ENCODE data around the gene MEAF6.
A peak's percentile ranks its signal among the peaks of the same experiment; 100 is the strongest.
"Not testable (repeated sequence)": the region's sequence is repeated elsewhere in the genome, so short reads cannot be mapped to it uniquely, and the experiment has no call there.

The MEAF6 gene

DNA sequence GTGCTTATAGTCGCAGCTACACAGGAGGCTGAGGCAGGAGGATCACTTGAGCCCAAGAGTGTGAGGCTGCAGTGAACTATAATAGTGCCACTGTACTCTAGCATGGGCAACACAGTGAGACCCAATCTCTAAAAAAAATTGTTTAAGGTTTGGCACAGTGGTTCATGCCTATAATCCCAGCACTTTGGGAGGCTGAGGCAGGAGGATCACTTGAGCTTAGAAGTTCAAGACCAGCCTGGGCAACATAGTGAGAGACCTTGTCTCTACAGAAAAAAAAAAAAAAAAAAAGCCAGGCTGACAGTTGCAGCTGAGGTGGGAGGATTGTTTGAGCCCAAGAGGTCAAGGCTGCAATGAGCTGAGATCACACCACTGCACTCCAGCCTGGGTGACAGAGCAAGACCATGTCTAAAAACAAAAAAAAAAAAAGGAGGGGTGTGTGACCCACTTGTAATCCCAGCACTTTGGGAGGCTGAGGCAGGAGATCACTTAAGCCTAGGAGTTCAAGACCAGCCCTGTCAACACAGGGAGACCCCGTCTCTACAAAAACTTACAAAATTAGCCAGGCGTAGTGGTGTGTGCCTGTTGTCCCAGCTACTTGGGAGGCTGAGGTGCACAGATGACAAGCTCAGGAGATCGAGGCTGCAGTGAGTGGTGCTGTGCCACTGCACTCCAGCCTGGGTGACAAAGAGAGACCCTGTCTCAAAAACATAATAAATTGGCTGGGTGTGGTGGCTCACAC, 18.0 kb upstream of the MEAF6 start:
- not testable (repeated sequence) for DNase-seq (ENCODE audit: low spot score)

DNA sequence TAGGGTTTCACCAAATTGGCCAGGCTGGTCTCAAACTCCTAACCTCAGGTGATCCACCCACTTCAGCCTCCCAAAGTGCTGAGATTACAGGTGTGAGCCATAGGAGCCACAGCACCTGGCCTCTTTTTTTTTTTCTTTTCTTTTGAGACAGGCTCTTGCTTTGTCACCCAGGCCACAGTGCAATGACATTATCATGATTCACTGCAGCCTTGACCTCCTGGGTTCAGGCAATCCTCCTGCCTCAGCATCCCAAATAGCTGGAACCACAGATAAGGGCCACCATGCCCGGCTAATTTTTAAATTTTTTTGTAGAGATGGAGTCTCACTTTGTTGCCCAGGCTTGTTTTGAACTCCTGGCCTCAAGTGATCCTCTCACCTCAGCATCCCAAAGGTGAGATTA, 15.3 kb upstream of the MEAF6 start:
- DNase-seq (ENCODE audit: low spot score) = not testable (repeated sequence)

DNA sequence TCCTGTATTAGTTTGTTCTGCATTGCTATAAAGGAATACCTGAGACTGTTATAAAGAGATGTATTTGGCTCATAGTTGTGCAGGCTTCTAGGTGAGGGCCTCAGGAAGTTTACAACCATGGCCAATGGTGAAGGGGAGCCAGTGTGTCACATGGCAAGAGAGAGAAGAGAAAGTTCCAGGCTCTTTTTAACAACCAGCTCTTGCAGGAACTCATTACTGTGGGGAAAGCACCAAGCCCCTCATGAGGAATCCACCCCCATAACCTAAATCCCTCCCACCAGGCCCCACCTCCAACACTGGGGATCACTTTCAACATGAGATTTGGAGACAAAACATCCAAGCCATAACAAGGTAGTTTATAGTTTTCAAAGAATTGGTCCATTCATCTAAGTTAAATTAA, 5.0 kb upstream of the MEAF6 start:
- DNase-seq (ENCODE audit: low spot score) = no peak

DNA sequence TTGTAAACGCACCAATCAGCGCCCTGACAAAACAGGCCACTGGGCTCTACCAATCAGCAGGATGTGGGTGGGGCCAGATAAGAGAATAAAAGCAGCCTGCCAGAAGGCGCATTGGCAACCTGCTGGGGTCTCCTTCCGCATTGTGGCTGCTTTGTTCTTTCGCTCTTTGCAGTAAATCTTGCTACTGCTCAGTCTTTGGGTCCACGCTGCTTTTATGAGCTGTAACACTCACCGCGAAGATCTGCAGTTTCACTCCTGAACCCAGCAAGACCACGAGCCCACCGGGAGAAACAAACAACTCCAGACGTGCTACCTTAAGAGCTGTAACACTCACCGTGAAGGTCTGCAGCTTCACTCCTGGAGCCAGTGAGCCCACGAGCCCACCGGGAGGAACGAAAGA, 4.4 kb upstream of the MEAF6 start:
- DNase-seq (ENCODE audit: low spot score) = peak; percentile 49

DNA sequence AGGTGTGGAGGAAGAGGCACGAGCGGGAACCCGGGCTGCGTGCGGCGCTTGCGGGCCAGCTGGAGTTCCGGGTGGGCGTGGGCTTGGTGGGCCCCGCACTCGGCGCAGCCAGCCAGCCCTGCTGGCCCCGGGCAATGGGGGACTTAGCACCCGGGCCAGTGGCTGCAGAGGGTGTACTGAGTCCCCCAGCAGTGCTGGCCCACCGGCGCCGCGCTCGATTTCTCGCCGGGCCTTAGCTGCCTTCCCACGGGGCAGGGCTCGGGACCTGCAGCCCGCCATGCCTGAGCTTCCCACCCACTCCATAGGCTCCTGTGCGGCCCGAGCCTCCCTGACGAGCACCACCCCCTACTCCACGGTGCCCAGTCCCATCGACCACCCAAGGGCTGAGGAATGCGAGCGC, 3.7 kb upstream of the MEAF6 start:
- not testable (repeated sequence) for DNase-seq (ENCODE audit: low spot score)

GRCh38 chr1:37517569-37517968, 3.0 kb upstream of the MEAF6 start:
- no peak for DNase-seq (ENCODE audit: low spot score)

DNA sequence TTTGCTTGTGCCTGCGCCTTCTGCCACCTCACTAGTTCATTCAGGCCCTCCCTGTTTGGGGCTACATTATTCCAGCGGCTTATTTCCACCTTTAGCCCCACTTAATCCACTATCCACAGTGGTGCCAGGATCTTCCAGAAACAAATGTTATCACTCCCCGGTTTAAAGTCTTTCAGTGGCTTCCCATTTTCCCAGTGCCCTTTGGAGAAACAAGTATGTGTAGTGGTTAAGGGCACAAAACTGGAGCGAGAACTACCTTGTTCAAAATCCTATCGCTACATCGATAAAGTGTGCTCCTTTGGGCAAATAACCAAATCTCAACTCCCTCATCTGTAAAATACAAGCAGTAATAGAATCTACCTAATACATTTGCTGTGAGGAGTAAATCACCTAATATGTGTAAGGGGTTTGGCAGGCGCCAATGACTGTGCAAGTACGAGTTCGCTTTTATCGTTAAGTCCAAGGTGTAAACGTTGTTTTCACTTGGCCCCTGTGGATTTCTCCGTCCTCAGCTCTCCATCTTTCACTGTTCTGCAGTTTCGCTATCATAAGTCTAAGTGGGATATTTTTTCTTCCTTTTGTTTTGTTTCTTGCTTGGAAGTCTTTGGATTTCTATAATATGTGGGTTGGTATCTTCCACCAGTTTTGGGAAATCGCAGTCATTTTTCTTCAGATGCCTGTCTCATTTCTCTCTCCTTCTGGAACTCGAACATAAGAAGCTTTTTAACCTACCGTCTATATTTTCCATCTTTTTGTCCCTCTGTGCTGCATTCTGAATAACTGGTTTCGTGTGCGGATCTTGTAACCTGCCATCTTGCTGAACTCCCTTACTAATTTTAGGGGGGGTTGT, 844 bp upstream of the MEAF6 start:
- DNase-seq (ENCODE audit: low spot score) = no peak

DNA sequence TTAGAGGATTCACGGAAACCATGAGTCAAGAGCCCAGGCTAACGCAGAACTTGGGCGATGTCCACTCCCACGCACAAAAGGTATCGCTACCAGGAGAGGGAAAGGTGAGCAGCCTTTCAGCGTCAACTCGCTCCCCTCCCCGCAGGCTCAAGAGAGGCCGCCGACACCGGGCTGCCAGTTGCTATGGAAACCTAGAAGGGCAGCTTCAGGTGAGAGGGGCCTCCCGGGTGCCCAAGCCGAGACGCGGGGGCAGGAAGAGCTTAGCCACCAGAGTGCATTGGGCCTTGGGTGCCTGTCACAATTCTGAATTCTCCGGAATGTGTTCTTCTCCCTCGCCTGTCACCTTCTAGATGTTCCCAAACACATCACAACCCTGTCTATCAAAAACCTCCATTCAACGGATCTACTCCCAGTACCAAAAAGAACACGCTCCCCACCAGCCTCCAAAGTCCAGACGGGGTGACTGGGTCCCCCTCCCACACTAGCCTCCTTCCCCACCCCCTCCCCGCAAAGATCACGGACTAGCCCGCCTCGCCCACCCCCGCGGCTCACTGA, 694 bp downstream of the MEAF6 start:
- peak; percentile 42 for DNase-seq (ENCODE audit: low spot score)

DNA sequence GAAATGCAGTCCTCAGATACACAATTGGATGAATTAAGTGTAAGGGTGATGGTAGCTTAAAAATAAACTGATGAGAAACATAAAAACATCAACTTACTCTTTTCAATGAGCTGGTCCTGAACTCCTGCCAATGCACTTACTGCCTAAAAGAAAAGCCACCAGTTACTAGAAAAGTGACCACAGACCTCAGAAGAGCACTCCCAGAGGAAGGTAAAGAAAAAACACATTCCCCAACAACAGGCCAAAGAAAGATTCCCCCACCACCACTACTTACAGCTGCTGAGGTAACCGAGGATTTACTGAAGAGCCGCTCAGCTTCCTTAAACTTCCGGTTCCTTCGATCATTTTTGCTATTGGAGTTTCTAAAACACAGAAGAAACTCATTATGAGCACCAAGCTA, 5.4 kb downstream of the MEAF6 start:
- no peak for DNase-seq (ENCODE audit: low spot score)

DNA sequence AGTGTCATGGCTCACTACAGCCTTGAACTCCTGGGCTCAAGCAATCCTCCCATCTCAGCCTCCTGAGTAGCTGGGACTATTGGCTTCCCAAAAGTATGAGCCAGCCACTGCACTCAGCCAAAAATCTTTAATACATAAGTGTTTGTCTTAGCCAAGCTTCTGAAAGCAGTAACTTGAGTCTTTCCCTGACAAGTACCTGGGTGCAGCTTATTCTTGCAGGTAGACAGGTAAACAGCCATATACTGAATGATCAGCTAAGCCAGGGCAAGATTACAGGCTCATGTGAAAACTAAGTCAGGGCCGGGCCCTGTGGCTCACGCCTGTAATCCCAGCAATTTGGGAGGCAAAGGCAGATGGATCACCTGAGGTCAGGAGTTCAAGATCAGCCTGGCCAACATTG, 7.8 kb downstream of the MEAF6 start:
- DNase-seq (ENCODE audit: low spot score) = no peak

DNA sequence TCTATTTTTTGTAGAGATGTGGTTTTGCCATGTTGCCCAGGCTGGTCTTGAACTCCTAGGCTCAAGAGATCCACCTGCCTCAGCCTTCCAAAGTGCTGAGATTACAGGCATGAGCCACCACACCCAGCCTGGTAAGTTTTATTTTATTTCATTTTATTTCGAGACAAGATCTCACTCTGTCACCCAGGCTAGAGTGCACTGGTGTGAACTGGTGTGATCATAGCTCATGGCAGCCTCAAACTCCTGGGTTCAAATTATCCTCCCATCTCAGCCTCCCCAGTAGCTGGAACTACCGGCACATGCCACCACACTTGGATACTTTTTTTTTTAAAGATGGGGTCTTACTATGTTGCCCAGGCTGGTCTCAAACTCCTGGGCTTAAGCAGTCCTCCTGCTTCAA, 11.8 kb downstream of the MEAF6 start:
- not testable (repeated sequence) for DNase-seq (ENCODE audit: low spot score)

DNA sequence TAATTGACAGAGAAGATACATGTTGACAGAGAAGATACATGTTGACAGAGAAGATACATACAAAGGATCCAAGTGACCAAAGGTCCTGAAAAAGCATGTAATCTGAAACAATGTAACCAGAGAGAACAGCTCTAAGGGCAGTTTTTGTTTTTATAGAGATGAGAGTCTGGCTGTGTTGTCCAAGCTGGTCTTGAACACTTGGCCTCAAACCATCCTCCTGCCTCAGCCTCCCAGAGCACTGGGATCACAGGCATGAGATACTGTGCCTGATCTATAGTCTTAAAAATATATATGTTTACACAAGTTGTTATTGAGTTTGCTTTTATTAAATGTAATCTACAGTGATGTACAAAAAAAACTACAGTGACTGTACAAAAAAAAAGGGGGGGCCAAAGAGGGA, 12.5 kb downstream of the MEAF6 start:
- no peak for DNase-seq (ENCODE audit: low spot score)

GRCh38 chr1:37501661-37502060, 12.9 kb downstream of the MEAF6 start:
- no peak for DNase-seq (ENCODE audit: low spot score)

DNA sequence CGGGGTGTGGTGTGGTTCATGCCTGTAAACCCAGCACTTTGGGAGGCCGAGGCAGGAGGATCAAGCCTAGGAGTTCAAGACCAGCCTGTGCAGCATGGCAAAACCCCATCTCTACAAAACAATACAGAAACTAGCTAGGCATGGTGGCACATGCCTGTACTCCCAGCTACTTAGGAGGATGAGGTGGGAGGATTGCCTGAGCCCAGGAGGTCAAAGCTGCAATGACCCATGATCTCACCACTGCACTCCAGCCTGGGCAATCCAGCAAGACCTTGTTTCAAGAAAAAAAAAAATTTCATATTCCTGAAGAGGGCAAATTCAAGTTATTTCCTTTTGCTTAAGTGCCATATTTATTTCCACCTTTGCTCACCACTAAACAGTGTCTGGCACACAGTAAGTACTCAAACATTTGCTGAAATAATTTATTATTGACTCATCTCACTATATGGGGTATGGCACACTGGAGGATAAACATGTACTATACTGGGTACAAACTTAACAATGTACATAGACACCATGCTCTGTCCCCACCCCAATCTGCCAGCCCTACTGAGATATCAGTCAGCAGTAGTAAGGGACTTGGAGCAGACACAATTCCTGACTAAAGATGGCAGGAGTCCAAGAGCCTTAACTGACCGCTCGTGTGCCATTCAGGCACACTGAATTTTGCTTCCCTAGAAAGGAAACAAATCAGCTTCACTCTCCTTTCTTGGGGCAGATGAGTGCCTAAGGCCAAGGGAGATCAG, 15.5 kb downstream of the MEAF6 start:
- no peak for DNase-seq (ENCODE audit: low spot score)

DNA sequence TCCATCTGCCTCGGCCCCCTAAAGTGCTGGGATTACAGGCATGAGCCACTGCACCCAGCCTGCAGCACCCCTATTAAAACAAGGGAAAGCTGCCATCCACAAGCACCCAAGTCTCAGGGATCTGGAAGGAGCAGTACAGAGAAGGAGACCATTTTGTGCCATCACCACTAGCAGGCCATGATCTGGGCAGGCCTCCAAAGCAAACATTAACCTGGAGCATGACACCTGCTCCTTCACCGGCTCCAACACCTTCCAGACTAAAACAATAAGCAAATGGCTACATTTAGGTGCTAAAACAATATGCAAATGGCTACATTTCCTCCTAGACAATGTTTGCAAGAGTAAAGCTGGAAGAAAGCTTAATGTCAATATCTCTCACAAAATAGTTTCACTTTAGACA, 16.7 kb downstream of the MEAF6 start:
- DNase-seq (ENCODE audit: low spot score) = no peak

- DNase-seq (ENCODE audit: low spot score) = no peak
These were observed 18.7 kb downstream of the MEAF6 start for GRCh38 chr1:37495875-37496274.

DNA sequence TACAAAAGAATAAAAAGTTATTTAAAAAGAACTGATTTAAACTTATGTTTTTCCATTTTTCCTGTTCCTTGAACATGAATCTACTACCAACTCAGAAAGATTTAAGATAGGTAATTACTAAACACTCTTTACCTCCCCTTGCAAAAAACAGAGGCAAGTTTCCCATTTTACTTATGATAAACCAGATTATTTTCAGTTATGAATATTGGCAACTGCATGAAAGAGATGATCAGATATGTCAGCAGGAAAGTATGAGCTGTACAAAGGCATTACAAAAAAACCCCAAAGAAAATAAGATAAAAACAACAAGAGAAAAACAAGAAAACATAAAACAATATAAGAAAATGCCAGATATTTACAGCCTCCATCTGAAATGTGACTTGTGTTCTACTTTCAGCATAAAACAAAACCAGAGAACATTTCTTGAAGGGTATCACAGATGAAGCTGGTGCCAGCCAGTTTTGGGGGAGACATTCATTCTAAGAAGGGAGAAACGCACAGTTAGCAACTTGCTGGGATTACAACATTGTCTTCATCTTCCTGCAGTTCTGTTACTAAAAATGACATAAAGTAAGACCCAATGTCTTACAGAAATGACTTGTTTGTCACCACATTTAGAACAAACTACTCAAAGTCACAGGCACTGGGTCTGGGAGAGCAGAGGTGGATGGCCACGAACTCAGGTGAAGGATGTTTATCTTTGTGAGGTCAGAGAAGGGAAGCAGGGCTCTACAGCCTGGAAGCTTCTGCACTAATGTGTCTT, 21.0 kb downstream of the MEAF6 start:
- DNase-seq (ENCODE audit: low spot score) = peak; percentile 73

DNA sequence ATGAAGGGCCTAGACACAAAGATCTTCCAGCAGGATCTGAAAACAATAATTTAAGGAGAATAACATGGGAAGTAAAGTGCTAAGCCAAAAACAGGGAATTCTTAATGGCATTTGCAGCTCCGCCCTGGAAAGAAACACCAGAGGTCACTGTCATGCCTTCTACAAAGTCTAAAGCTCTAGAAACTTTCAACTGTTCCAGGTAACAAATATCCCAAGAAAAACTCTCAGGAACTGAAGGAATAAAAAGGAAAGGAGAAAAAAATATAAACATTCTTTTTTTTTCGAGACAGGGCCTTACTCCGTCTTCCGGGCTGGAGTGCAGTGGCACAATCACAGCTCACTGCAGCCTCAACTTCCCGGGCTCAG, 27.0 kb downstream of the MEAF6 start:
- DNase-seq (ENCODE audit: low spot score) = no peak

DNA sequence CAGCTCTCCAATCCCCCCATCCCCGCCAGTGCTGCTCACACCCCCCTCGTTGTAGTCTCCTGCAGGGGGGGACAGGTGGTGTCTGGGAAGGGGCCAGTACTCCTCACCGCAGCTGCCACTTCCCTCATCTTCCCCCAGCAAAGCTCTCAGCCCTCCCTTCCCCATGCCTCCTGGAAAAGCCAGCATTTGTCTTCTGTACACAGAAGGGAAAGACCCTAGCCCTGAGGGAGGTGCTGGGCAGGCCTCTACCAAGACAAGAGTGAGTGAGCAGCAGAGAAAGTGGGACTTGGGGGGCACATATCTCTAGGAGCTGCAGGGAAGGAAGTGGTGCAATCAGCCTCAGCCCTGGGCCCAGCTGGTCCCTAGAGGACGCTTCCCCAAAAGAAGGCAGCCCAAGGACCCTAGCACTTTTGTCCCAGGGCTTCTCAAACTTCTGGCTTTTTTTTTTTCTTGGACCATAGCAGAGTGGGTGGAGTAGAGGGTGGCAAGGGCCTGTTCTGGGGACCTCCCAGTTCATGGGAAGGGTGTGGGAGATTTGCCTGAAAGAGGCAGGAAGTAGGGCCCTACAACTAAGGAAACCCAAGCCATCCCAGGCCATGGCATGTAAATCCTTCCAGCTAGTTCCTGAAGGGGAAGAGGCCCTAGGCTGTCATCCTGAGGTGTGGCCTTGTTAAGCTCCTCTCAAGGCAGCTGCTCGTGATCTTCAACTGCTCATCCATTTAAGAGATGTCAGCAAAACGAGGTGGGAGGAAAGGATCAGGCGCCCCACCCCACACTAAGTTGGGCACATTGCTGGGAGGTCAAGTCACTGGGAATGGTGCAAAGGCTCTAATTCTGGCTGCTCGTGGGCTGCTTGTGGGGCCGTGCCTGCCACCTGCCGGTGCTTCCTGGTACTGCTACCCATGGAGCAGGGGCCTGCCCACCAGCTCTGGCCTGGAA, 27.6 kb downstream of the MEAF6 start:
- peak; percentile 79 for DNase-seq (ENCODE audit: low spot score)

DNA sequence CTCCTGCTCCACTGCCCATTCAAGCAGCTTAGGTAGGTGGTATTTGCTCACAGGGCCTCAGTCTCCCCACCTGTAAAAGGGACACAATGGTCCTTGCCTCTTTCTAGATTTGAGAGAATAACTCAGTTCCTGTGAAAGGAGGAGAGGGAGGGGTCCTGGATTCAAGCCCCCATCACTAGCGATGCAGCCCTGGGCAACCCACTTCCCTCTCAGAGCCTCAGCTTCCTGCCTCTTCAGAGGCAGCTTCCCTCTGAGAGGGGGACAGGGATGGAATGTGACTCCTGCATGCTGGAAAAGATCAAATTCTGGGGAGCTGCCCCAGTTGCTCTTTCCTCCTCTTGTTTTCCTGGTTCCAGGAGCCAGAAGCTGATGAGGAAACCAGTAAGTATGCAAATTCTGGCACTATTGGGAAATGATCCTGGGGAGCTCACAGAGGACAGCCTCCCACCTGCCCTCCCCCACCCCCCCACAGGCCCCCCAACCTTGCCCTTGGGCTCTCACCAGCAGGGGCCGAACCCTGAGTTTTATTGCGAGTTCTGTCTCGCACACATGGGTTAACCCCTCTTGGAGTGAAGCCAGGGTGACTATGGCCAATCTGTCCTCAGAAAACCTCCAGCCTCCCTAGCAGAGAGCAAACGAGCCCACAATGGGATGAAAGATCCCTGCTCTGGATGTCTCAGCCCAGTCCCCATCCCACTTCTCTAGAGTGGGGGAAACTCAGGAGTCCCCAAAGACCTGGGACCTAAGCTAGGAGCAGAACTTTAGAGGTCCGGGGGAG, 28.5 kb downstream of the MEAF6 start:
- DNase-seq (ENCODE audit: low spot score) = no peak
